Caki2 (cell line): ENCODE measurements around the gene WDR70. TPM values are rescaled to one million over a fixed set of nuclear protein-coding genes. Genes with fewer than 3 reads are reported as not detected.
"Not testable (repeated sequence)": the region's sequence is repeated elsewhere in the genome, so short reads cannot be mapped to it uniquely, and the experiment has no call there.

Experiments used
- DNase-seq: peaks from one replicate; pipeline ENCODE4 v3.0.0-alpha.2; 2015; ENCODE audit warnings: low read depth
- in situ Hi-C: cut with HindIII; loops from 2 replicates; pipeline ENCODE4 v1.10.0; 2016; ENCODE audit warnings: low sequenced_read_pairs, low pct_unique_long_range_greater_than_20kb, mixed read lengths
- total RNA-seq: library from RNA; depleted of rRNA; stranded (reverse); fragments of >200 nt; shearing (Covaris generic); gene quantifications from 2 replicates; pipeline ENCODE4 v1.2.3, GENCODE V29; 2014; ENCODE audit warnings: low replicate concordance

WDR70 gene
- total RNA-seq, 1 experiment from 2014 or later: 20.0 TPM

- in situ Hi-C loops, DNase-seq: not testable (repeated sequence)
Measured at GRCh38 chr5:37688925-37689324, 309.8 kb downstream of the WDR70 start.

GRCh38 chr5:37694333-37694732, 315.2 kb downstream of the WDR70 start:
- in situ Hi-C loops, DNase-seq: not testable (repeated sequence)

DNA sequence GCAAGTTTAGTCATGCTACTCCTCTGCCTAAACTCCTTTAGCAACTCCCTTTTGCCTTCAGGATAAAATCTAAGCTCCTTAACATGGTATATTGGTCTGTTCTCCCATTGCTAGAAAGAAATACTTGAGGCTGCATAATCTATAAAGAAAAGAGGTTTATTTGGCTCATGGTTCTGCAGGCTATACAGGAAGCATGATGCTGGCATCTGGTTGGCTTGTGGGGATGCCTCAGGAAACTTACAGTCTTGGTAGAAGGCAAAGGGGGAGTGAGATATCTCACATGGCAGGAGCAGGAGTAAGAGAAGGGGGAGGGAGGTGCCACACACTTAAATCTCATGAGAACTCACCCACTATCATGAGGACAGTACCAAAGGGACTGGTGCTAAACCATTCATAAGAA, 315.7 kb downstream of the WDR70 start:
- no peak for DNase-seq
- in situ Hi-C loops: no loop called here

GRCh38 chr5:37695647-37696046, 316.5 kb downstream of the WDR70 start:
- DNase-seq: no peak
- in situ Hi-C loops: no loop called here

GRCh38 chr5:37696190-37697021, 317.3 kb downstream of the WDR70 start:
- in situ Hi-C loops: no loop called here
- DNase-seq: peak; percentile 57

GRCh38 chr5:37701868-37702267, 322.8 kb downstream of the WDR70 start:
- no peak for DNase-seq
- in situ Hi-C loops: no loop called here

GRCh38 chr5:37703841-37704241, 324.7 kb downstream of the WDR70 start:
- in situ Hi-C loops: no loop called here
- DNase-seq: no peak

DNA sequence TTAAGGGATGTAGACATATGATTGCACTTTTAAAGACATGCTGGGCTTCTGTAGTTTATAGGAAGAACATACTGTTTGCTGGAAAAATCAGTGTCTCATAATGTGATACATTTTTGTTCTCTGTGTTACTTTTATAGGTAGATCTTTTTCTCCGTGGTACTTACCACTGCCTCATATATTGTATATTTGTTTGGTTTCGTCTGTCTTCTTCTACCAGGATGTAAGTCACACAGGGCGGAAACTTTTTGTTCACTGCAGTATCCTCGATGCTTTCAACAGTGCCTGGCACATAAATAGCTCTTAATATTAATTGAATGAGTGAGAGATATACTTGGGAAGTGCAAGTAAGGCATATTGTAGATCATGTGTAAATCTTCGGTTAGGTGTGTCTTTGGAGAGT, 325.3 kb downstream of the WDR70 start:
- in situ Hi-C loops: no loop called here
- DNase-seq: no peak

DNA sequence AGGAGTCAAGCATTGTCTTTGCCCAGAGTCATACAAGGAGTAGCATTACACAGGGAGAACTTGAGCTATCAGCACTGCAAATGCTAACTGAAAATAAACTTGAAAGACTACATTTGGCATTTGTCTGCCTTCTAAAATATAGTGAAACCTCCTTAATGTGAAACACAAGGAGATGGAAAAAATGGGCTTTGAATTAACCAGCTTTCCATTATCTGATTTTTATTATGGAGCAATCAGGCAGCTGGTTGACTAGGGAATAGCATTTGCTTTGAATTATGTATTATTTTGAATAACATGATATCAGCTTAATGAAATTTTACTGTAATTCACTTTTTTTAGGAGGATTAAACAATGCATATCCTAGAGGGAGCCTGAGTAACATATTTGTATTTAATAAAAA, 329.9 kb downstream of the WDR70 start:
- no peak for DNase-seq
- in situ Hi-C loops: no loop called here

- no peak for DNase-seq
Measured at GRCh38 chr5:37710965-37711364, 331.8 kb downstream of the WDR70 start.

DNA sequence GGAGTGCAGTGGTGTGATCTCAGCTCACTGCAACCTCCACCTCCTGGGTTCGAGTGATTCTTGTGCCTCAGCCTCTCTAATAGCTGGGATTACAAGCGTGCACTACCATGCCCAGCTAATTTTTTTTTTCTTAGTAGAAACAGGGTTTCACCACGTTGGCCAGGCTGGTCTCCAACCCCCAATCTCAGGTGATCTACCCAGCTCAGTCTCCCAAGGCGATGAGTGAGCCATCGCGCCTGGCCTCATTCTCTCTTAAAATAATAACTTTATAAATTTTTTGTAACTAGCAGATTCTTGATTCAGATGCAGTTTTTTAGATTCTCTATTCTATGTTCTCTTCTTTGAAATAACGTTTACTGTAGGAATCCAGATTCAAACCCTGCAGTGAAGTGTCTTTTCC, 333.6 kb downstream of the WDR70 start:
- in situ Hi-C loops: no loop called here
- DNase-seq: no peak

More at GRCh38 chr5:37710965-37711364, 331.8 kb downstream of the WDR70 start:
- in situ Hi-C loops: no loop called here

DNA sequence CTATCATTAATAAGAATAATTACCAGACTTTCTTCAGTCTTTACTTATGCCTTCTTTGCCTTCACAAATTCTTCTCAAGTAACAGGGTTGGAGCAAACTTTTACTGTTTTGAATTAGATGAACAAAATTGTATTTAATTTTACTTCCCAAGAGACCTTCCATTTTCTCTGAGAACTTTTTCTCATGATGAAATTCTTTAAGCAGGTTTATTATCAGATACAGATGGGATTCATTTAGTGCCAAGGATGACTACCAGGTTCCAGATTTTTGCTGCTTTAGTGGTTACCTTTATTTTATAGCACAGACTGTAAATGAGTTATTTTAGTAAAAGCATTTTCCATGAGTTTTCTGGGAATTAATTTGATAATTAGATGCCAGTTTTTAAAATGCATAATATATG, 335.6 kb downstream of the WDR70 start:
- in situ Hi-C loops: no loop called here

DNA sequence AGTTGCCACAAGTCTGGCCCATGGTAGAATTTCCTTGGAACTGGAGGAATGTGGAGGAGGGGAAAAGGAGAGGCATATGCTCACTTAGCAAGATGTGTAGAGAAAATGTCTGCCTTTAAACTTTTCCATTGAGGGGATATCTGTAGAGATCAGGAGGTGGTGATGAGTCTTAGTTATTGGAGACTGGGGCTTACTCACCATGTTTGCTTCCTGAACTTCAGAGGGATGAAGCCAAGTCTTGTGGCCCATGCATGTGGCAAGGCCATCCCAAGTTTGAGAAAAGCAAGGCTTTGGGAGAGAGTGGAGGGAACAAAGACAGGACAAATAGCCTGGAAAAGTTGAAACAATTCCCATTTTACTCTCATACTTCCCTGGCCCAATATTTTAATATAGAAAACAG, 336.2 kb downstream of the WDR70 start:
- in situ Hi-C loops: no loop called here
- no peak for DNase-seq

More for the DNA sequence above, 335.6 kb downstream of the WDR70 start:
- no peak for DNase-seq

GRCh38 chr5:37715992-37716391, 336.9 kb downstream of the WDR70 start:
- in situ Hi-C loops: no loop called here
- no peak for DNase-seq

DNA sequence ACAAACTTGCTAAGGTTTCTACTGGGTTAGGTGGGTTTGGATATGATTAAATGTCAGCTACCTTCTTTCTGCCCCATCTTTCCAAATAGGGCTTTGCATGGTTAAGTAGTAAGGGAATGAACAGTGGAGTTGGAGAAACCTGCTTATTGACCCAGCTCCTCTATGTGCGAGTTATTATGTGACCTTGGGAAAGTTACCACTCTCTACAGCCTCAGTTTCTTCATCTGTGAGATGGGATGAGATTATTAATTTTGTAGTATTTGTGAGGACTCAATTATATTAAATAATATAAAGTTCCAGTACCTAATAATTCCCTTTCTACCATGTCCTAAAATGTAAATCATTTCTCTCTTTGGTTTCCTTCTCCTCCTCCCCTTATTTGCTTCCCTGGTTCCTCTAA, 337.3 kb downstream of the WDR70 start:
- no peak for DNase-seq
- in situ Hi-C loops: no loop called here

DNA sequence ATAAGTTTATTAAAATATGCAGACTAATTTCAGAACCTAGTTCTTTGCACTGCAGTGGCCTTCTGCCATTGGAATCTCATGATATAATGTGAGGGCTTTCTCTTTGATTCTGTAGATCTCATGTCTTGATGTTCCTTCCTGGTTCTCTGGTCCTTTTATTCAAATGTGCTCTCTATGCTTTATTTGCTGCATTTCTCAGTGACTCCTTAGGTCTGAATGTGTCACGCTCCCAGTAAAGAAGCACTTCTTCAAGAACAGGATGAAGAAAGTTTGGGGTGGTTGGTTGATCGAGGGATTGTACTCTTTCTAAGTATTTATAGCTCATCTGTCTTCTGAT, 338.1 kb downstream of the WDR70 start:
- in situ Hi-C loops: no loop called here
- no peak for DNase-seq

DNA sequence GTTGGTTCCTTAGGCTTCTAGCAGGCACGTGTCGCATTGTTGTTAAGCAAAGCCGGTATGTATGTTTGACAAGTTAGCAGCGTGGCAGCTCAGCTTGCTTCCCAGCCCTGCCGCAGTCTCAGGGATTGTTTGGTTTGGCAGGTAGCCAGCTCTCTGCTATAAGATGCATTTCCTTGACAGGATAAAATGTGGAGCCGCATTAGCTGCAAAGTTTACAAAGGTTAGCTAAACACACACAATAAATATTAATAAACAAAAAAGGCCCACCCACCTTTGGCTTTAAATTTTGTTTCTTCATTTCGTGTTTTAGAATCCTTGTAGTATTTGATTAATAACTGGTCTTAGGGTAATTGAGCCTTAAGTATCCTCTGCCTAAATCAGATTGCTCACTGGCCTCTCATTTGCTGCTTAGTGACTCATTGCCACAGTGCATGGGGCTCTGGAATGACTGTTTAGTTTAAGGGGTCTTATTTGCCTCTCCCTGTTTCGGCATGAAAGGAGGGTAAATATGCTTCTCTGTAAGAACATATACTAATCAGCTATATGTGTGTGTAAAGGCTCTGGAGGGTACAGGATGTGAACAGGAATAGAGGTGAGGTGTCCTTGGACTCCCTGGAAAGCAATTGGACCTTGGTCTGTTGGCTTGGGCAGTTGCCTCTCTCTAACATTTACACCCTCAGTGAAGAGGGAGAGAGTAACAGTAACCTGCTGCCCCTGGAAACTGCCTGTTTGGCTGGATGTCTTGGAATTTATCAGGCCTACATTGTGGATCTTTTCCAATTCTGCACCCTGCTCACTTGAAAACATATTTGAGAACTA, 338.7 kb downstream of the WDR70 start:
- DNase-seq: peak; percentile 77
- in situ Hi-C loops: no loop called here

- no peak for DNase-seq
- in situ Hi-C loops: no loop called here
Measured at GRCh38 chr5:37720550-37720952, 341.4 kb downstream of the WDR70 start.

DNA sequence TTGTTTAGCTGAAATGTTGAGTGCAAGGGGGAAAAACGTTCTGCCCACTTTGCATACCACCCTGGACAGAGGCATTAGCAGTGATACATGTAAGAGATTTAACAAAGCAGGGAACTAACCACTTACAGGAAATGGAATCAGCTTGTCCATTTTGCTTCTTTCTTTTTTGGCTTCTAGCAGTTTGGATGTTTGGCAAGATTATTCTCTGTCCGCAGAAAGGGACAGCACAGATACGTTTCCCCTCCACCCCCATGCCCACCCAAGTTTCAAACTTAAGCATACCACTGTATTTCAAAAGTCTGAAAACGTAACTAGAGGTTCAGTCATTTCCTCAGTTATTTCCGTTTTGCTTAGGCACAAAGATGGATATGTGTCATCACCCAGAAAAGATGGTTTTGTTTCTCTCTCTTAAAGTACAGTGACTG, 342.3 kb downstream of the WDR70 start:
- in situ Hi-C loops: no loop called here
- DNase-seq: no peak
